Lower lobe of right lung (tissue), 2 donors: Measurements from ENCODE around the gene CACNA1D. TPM values are rescaled to one million over a fixed set of nuclear protein-coding genes. Genes with fewer than 3 reads are reported as not detected.

Source experiments
- ATAC-seq, 2 donors: fragments of 200-7000 bp; cut with Tn5 transposase; one replicate each; pipeline ENCODE4 v1.9.1; 2020 to 2022; ENCODE audit warnings: mild to moderate bottlenecking in 2 of 2, moderate library complexity in 2 of 2
- DNase-seq: peaks from one replicate; pipeline ENCODE4 v3.0.0-alpha.2; 2020
- H3K27ac ChIP-seq: fragments of 200-600 bp; one replicate; pipeline ENCODE4 v1.8.0; 2022
- H3K27me3 ChIP-seq: fragments of 200-600 bp; one replicate; pipeline ENCODE4 v1.8.0; 2022; ENCODE audit warnings: low read depth
- H3K36me3 ChIP-seq: fragments of 200-600 bp; one replicate; pipeline ENCODE4 v1.8.0; 2022; ENCODE audit warnings: mild to moderate bottlenecking
- H3K4me1 ChIP-seq: fragments of 200-600 bp; one replicate; pipeline ENCODE4 v1.8.0; 2022
- H3K4me3 ChIP-seq: fragments of 200-600 bp; one replicate; pipeline ENCODE4 v1.8.0; 2022; ENCODE audit warnings: mild to moderate bottlenecking
- H3K9me3 ChIP-seq: fragments of 200-600 bp; one replicate; pipeline ENCODE4 v1.8.0; 2022
- intact Hi-C: fragments of 100-400 bp; cut with DNase I; formaldehyde crosslinking; loops from one replicate; pipeline ENCODE4 v1.11.0; 2022
- total RNA-seq: library from RNA; stranded (reverse); fragmentation: NEBNext Ultra II Directional; extraction: Animal tissue kit (Norgen Biotek cat#: 25700); gene quantifications from one replicate; pipeline ENCODE4 v1.2.1, GENCODE V29; 2021
- TF ChIP-seq, protein P1 (sequence below): fragments of 200-600 bp; IDR thresholded peaks from one replicate; pipeline ENCODE4 v1.8.0; 2022; ENCODE audit warnings: antibody characterized with exemption, mild to moderate bottlenecking
- donor health status: DM: no; HTN: yes; CAD: no; lungs with severe emphysema.

The CACNA1D gene
- total RNA-seq, 1 donor from 2014 or later = 33.6 TPM

DNA sequence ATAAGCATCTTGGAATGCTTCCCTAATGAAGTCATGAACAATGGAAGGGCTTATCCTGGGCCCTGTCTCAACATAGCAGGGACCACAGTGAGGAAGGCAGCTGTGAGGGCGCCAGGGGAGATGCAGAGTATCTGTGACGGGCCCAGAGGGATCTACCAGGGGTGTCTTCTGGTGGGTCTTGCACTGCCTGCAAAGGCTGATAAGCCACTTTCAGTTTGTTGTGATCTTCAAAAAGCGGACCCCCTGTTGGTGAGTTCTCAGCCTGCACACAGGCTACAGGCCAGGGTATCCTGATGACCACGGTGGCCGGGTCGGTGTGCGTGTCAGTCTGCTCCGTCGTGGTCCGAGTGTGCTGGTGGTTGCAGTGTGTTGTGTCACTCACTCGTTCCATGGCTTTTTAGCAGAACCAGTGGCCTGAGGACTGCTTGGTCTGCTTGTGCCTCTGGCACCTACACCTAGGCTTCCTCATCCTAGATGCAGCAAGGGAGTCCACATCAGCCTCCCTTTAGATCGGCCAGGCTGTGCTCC, 305.0 kb downstream of the CACNA1D start:
- no peaks in the 10 kb centered on the region for H3K36me3 ChIP-seq
- H3K27ac ChIP-seq = no peak overlapping the region
- no peaks in the 10 kb centered on the region for H3K9me3 ChIP-seq
- H3K4me1 ChIP-seq = no peaks in the 10 kb centered on the region
- ATAC-seq (no peak), DNase-seq (no peak)
- TF ChIP-seq, protein P1, sequence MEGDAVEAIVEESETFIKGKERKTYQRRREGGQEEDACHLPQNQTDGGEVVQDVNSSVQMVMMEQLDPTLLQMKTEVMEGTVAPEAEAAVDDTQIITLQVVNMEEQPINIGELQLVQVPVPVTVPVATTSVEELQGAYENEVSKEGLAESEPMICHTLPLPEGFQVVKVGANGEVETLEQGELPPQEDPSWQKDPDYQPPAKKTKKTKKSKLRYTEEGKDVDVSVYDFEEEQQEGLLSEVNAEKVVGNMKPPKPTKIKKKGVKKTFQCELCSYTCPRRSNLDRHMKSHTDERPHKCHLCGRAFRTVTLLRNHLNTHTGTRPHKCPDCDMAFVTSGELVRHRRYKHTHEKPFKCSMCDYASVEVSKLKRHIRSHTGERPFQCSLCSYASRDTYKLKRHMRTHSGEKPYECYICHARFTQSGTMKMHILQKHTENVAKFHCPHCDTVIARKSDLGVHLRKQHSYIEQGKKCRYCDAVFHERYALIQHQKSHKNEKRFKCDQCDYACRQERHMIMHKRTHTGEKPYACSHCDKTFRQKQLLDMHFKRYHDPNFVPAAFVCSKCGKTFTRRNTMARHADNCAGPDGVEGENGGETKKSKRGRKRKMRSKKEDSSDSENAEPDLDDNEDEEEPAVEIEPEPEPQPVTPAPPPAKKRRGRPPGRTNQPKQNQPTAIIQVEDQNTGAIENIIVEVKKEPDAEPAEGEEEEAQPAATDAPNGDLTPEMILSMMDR = no peak
- H3K4me3 ChIP-seq = no peak overlapping the region
- intact Hi-C loops = no loop called here
- H3K27me3 ChIP-seq = no peaks in the 10 kb centered on the region

DNA sequence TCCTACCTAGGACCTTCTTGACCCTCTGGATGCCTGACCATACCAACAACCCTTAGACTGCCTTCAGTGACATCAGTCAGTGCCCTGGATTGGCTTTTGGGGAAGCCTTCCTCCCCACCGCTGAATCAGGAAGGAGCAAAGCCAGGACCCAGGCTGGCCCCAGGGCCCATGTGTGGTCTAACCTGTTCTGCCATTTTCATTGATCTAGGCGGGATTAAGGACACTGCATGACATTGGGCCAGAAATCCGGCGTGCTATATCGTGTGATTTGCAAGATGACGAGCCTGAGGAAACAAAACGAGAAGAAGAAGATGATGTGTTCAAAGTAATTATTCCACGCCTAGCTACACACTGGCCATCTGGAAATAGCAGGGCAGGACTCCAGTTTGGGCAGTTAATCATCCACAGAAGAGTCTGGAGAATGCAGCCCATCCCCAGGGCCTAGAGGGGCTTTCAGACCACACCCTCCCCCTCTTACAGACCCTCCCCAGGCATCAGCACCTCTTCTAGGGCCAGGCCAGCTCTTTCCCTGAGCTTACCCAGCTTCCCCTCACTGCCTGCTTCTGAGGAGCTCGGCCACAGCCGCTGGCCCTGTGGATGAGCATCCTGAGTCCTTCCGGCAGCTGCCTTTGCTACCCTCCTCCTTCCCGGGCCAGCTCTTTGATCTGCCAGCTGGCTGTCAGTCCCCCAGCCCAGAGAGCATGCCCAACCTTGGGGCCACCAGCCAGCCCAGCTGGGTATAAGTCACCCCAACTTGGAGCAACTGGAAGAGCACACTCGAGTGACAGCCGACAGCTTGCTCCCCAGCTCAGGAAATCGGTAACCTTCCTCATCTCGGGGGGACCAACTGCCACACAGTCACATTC, 305.9 kb downstream of the CACNA1D start:
- ATAC-seq = no peak
- DNase-seq = no peak
- no peak overlapping the region for H3K27ac ChIP-seq
- no peaks in the 10 kb centered on the region for H3K4me1 ChIP-seq
- H3K27me3 ChIP-seq = no peaks in the 10 kb centered on the region
- H3K36me3 ChIP-seq = no peaks in the 10 kb centered on the region
- H3K4me3 ChIP-seq = no peak overlapping the region
- intact Hi-C loops = no loop called here
- TF ChIP-seq, protein P1 = no peak
- no peaks in the 10 kb centered on the region for H3K9me3 ChIP-seq

DNA sequence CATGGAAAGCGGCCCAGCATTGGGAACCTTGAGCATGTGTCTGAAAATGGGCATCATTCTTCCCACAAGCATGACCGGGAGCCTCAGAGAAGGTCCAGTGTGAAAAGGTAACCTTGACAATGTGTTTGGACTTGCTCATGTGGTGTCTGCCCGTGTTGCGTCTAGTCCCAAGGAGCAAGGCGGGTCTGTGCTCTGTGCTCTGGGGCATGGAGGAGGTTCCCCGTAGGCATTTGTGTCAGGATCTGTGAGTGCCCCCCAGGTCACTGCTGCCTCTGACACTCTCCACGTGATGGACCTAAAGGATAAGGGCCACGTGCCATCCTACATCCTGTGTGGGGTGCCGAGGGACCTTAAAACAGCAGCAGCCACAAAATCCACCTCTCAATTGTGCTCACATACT, 306.9 kb downstream of the CACNA1D start:
- no peaks in the 10 kb centered on the region for H3K27me3 ChIP-seq
- intact Hi-C loops = no loop called here
- no peak overlapping the region for H3K4me3 ChIP-seq
- ATAC-seq (no peak), DNase-seq (no peak)
- no peaks in the 10 kb centered on the region for H3K9me3 ChIP-seq
- TF ChIP-seq, protein P1 = no peak
- H3K27ac ChIP-seq = no peak overlapping the region
- no peaks in the 10 kb centered on the region for H3K4me1 ChIP-seq
- H3K36me3 ChIP-seq = no peaks in the 10 kb centered on the region

DNA sequence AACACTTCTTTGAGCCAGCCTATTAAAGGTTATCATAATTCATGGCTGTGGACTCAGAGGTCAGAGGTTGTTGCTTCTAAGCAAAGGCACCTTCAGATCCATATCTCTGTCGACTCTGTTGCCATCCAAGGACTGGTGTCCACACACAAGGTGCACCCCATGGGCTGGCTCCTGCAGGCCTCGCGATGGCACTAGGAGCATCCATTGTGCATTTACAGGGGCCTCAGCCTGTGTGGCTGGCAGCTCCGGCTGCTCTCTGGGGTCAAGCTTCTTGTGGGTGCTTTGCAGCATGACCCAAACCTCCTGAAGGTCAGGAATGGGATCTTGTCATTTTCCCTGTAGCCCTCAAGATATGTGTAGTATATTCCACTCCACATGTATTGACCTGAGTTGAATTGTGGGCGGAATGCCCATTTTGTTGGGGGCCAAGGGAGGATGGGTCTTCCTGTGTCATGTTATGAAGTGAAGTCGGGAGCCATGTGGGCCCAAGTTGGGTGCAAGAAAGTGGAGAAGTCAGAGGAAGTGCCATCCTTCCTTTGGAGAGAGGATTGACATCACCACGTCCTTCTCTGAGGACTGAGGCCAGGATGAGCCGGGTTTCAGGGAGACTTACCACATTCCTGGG, 308.0 kb downstream of the CACNA1D start:
- intact Hi-C loops = no loop called here
- Histone ChIP-seq H3K27me3 (no peaks in the 10 kb centered on the region), H3K27ac (no peak overlapping the region), H3K4me1 (no peaks in the 10 kb centered on the region), H3K4me3 (no peak overlapping the region), H3K36me3 (no peaks in the 10 kb centered on the region), H3K9me3 (no peaks in the 10 kb centered on the region)
- TF ChIP-seq, protein P1 = no peak
- no peak for ATAC-seq
- DNase-seq = no peak

DNA sequence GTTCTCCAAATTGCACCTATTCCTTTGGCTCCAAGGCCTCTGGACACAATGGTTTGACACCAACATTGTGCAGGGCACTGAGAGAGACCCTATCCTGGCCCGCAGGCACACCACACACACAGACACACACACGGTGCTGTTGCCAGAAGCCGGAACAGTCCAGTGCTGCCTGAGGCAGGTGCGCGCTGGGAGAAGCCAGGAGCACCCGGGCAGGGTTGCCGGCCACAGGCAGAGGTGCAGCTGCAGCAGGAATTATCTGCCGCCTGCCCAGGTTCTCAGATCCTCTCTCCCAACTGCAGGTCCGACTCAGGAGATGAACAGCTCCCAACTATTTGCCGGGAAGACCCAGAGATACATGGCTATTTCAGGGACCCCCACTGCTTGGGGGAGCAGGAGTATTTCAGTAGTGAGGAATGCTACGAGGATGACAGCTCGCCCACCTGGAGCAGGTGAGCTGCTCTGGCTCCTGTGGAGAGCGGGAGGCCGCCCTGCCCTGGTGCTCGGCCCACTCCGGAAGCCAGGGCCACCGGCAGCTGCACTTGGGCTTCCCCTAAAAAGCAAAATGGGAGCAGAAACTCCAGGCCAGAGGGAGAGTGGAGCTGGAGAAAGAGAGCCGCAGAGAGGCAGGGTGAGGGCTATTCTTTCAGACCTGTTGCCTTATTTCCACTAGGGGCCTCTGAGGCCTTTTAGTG, 308.9 kb downstream of the CACNA1D start:
- Histone ChIP-seq H3K36me3 (no peaks in the 10 kb centered on the region), H3K27ac (no peak overlapping the region), H3K4me3 (no peak overlapping the region), H3K4me1 (no peaks in the 10 kb centered on the region), H3K9me3 (no peaks in the 10 kb centered on the region), H3K27me3 (no peaks in the 10 kb centered on the region)
- intact Hi-C loops = no loop called here
- TF ChIP-seq, protein P1 = no peak
- ATAC-seq (no peak), DNase-seq (no peak)
